Thyroid gland (tissue), 4 donors: ENCODE data around the gene SCEL. TPM values are rescaled to one million over a fixed set of nuclear protein-coding genes. Genes with fewer than 3 reads are reported as not detected.

Experiments used
- DNase-seq, 2 donors: peaks; one replicate each; pipeline ENCODE4 v3.0.0-alpha.2; 2019
- H3K27ac ChIP-seq, 3 donors: fragments of 200-600 bp; sonication (generic); 1 replicate in 2 of 3; 2 replicates in 1 of 3; pipeline ENCODE4 v1.5.1; 2016 to 2019; ENCODE audit warnings: mild to moderate bottlenecking in 1 of 3, moderate library complexity in 1 of 3
- H3K27me3 ChIP-seq: fragments of 200-600 bp; sonication (generic); one replicate; pipeline ENCODE4 v1.5.1; 2019
- H3K36me3 ChIP-seq, 2 donors: fragments of 200-600 bp; sonication (generic); one replicate each; pipeline ENCODE4 v1.5.1; 2016 to 2019
- H3K4me1 ChIP-seq, 2 donors: fragments of 200-600 bp; sonication (generic); one replicate each; pipeline ENCODE4 v1.5.1; 2017 to 2019
- H3K4me3 ChIP-seq, 3 donors: fragments of 200-600 bp; sonication (generic); replicated peaks in 1 of 3; 1 replicate in 2 of 3; 2 replicates in 1 of 3; pipeline ENCODE4 v1.5.1; 2016; ENCODE audit warnings: mild to moderate bottlenecking in 1 of 3
- H3K9me3 ChIP-seq: fragments of 200-600 bp; sonication (generic); one replicate; pipeline ENCODE4 v1.5.1; 2017
- POLR2A ChIP-seq, 2 donors: fragments of 450-650 bp; IDR thresholded peaks; one replicate each; pipeline ENCODE4 v1.6.1; 2017; ENCODE audit warnings: antibody characterized with exemption in 2 of 2, mild to moderate bottlenecking in 2 of 2, moderate library complexity in 1 of 2
- WGBS, 2 donors: methylation state at CpG; one replicate each; pipeline ENCODE4 v1.1.5; 2017; 5-methylcytosine and 5-hydroxymethylcytosine counted together
- intact Hi-C: fragments of 100-400 bp; cut with DNase I; formaldehyde crosslinking; loops from one replicate; pipeline ENCODE4 v1.15.1; 2023
- total RNA-seq, 4 donors: library from RNA; depleted of rRNA; stranded (reverse); fragments of >200 nt; gene quantifications; one replicate each; pipeline ENCODE4 v1.2.3, GENCODE V29; 2016
- TF ChIP-seq, protein P1 (sequence below), 6 experiments: fragments of 200-600 bp in 3 of 6; fragments of 450-650 bp in 3 of 6; sonication (generic) in 3 of 6; IDR thresholded peaks; one replicate each; pipeline ENCODE4 v1.5.1; 2016 to 2019; ENCODE audit warnings: antibody characterized with exemption in 6 of 6, mild to moderate bottlenecking in 2 of 6, inconsistent platforms in 1 of 6, moderate library complexity in 1 of 6

SCEL gene
- total RNA-seq, 4 donors from 2014 or later, result 0.79 to 3.4 (median 2.0) TPM

DNA sequence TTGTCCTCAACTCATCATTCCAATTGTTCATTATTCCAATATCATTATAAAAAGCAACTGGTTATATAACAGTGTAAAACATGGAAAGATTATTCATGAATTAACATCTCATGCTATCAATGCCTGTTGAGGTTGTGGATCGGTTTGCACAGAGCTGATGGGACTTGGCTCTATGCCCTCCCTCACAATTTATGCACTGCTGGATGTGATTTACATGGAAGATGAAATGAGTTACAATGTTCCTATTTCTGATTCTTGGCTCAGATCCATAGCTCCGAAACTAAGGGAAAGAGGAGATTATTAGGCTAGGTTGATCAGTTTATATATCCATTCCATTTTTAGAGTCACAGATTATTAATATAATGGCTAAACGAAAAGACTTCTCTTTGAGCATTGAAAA lies 38.6 kb downstream of the SCEL start:
- WGBS, 2 donors, result 73 to 77% methylated on average over 3 of the region's 3 CpGs
- Histone ChIP-seq H3K27ac (no peak overlapping the region), H3K9me3 (no peaks in the 10 kb centered on the region), H3K27me3 (no peaks in the 10 kb centered on the region), H3K36me3 (no peaks in the 10 kb centered on the region), H3K4me1 (no peaks in the 10 kb centered on the region), H3K4me3 (no peak overlapping the region)
- DNase-seq, result no peak
- intact Hi-C loops, result no loop called here
- TF ChIP-seq POLR2A (IDR thresholded peaks at IDR 0.05), result no peak

DNA sequence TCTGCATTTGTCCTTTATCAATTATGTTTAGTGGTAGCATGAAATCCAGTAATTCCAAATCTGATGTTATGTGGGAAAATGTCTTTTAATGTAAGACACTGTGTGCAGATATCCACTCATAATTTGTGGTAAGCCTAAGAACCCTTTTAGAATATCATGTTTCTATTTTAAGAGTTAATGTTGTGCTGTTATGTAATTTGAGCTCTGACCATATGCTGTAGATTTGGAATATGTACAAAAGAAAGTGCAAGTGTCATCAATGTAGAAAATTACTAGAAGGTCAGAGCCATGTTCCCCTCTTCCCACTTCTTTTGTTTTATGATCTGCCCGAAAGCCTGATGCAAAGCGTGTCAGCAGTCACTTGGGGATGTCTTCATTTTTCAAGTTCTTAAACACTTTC lies 44.5 kb downstream of the SCEL start:
- Histone ChIP-seq H3K4me1 (no peaks in the 10 kb centered on the region), H3K36me3 (no peaks in the 10 kb centered on the region), H3K9me3 (no peaks in the 10 kb centered on the region), H3K27me3 (no peaks in the 10 kb centered on the region), H3K4me3 (no peak overlapping the region), H3K27ac (no peak overlapping the region)
- DNase-seq, result no peak
- intact Hi-C loops, result no loop called here
- TF ChIP-seq POLR2A (IDR thresholded peaks at IDR 0.05), result no peak
- TF ChIP-seq, protein P1, sequence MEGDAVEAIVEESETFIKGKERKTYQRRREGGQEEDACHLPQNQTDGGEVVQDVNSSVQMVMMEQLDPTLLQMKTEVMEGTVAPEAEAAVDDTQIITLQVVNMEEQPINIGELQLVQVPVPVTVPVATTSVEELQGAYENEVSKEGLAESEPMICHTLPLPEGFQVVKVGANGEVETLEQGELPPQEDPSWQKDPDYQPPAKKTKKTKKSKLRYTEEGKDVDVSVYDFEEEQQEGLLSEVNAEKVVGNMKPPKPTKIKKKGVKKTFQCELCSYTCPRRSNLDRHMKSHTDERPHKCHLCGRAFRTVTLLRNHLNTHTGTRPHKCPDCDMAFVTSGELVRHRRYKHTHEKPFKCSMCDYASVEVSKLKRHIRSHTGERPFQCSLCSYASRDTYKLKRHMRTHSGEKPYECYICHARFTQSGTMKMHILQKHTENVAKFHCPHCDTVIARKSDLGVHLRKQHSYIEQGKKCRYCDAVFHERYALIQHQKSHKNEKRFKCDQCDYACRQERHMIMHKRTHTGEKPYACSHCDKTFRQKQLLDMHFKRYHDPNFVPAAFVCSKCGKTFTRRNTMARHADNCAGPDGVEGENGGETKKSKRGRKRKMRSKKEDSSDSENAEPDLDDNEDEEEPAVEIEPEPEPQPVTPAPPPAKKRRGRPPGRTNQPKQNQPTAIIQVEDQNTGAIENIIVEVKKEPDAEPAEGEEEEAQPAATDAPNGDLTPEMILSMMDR (IDR thresholded peaks at IDR 0.05), result no peak
- 70 to 77% methylated on average over 2 of the region's 2 CpGs for WGBS, 2 donors

DNA sequence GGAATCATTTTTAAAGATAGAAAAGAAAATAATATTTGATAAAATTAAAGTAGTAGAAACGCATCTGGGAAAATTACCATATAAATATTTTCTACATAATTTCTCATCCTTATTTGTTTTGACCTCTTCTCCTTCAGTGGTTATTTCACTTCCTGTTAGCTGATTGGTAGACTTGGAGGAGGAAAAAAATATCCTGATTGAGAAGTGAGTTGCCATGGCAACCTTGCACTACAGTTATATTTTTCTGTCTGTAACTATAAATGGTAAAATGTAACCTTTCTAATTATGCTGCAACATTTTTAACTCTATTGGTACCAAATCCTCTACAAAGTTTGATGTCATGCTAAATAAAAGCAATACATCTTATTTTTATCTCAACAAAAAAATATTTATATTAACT lies 45.2 kb downstream of the SCEL start:
- Histone ChIP-seq H3K27ac (no peak overlapping the region), H3K27me3 (no peaks in the 10 kb centered on the region), H3K9me3 (no peaks in the 10 kb centered on the region), H3K4me3 (no peak overlapping the region), H3K36me3 (no peaks in the 10 kb centered on the region), H3K4me1 (no peaks in the 10 kb centered on the region)
- intact Hi-C loops, result no loop called here
- no peak for DNase-seq
- 72 to 76% methylated on average over 1 of the region's 1 CpG for WGBS, 2 donors
- no peak for TF ChIP-seq POLR2A (IDR thresholded peaks at IDR 0.05)
- TF ChIP-seq, protein P1 (IDR thresholded peaks at IDR 0.05), result no peak

DNA sequence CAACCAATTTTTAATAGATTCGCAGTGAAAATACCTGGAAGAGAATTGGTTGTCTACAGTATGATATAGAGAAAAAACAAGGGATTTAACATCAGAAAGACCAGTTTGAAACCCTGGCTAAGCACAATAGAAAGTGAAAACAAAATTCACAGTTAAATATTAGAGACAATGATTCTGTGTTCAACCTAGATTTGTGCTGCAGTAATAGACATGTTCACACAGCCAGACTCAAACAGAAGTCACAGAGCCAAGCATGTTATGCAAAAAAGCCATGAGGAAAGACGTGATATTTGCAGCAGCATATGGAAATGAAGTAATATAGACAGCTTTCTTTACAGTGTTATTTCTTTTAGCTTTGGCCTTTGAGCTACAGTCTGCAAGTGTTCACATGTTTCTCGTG lies 48.1 kb downstream of the SCEL start:
- DNase-seq, result no peak
- no peak overlapping the region for H3K4me3 ChIP-seq
- WGBS, 2 donors, result 86 to 88% methylated on average over 3 of the region's 3 CpGs
- no peak for TF ChIP-seq POLR2A (IDR thresholded peaks at IDR 0.05)
- TF ChIP-seq, protein P1 (IDR thresholded peaks at IDR 0.05), result no peak
- no peak overlapping the region for H3K27ac ChIP-seq
- H3K36me3 ChIP-seq, result no peaks in the 10 kb centered on the region
- no peaks in the 10 kb centered on the region for H3K27me3 ChIP-seq
- H3K4me1 ChIP-seq, result no peaks in the 10 kb centered on the region
- H3K9me3 ChIP-seq, result no peaks in the 10 kb centered on the region
- intact Hi-C loops, result no loop called here

DNA sequence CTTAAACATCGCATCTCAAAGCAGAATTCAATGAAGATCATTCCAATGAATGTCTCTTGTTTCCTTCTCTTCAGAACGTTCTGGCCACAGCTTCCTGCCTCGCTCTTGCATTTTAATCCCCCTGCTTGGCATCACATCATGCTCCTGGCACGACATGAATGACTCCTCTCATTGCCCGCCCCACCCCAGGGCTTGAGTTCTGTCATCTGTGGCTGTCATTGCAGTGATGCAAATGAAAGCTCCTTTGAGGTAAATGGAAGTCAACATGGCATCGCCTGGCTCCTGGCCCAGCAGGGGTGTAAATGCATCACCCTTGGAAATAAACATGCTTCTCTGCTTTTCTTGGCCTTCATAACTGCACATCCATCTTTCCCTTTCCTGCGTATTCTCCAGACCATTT lies 48.6 kb downstream of the SCEL start:
- DNase-seq, result no peak
- Histone ChIP-seq H3K36me3 (no peaks in the 10 kb centered on the region), H3K27ac (no peak overlapping the region), H3K9me3 (no peaks in the 10 kb centered on the region), H3K27me3 (no peaks in the 10 kb centered on the region), H3K4me3 (no peak overlapping the region), H3K4me1 (no peaks in the 10 kb centered on the region)
- TF ChIP-seq POLR2A (IDR thresholded peaks at IDR 0.05), result no peak
- TF ChIP-seq, protein P1 (IDR thresholded peaks at IDR 0.05), result no peak
- intact Hi-C loops, result no loop called here
- 73 to 87% methylated on average over 7 of the region's 7 CpGs for WGBS, 2 donors
